HL-60 (cell line): Measurements from ENCODE around the gene TRIO.

Experiments used
- DNase-seq, 2 experiments: peaks; one replicate each; pipeline ENCODE4 v3.0.0-alpha.2; 2010 to 2020; ENCODE audit warnings: low read depth in 1 of 2, low spot score in 1 of 2
- H3K27ac ChIP-seq: fragments of 250-450 bp; sonication (Bioruptor Pico); replicated peaks from 2 replicates; pipeline ENCODE4 v1.5.1; 2020; ENCODE audit warnings: mild to moderate bottlenecking, moderate library complexity
- H3K27me3 ChIP-seq: fragments of 250-450 bp; sonication (Bioruptor Pico); 2 replicates; pipeline ENCODE4 v1.5.1; 2021; ENCODE audit warnings: mild to moderate bottlenecking, moderate library complexity; ENCODE audit not compliant: insufficient read depth, poor library complexity, severe bottlenecking
- H3K4me3 ChIP-seq: replicated peaks from 2 replicates; pipeline ENCODE4 v1.5.1; 2011; ENCODE audit warnings: mild to moderate bottlenecking, control low read depth, low read length; ENCODE audit not compliant: insufficient read depth
- CTCF ChIP-seq: IDR thresholded peaks from one replicate; pipeline ENCODE4 v1.5.1; 2011; ENCODE audit warnings: low read length, control low read depth, inconsistent platforms; ENCODE audit not compliant: insufficient read depth
- GABPA ChIP-seq: IDR thresholded peaks from 2 replicates; pipeline ENCODE4 v1.6.1; 2012; ENCODE audit warnings: low read depth
- POLR2AphosphoS5 ChIP-seq: IDR thresholded peaks from 2 replicates; pipeline ENCODE4 v1.6.1; 2012; ENCODE audit warnings: low read depth
- REST ChIP-seq: IDR thresholded peaks from 2 replicates; pipeline ENCODE4 v1.6.1; 2012; ENCODE audit warnings: low read depth; ENCODE audit not compliant: insufficient replicate concordance
- SPI1 ChIP-seq: IDR thresholded peaks from 2 replicates; pipeline ENCODE4 v1.6.1; 2012; ENCODE audit warnings: low read depth, mild to moderate bottlenecking, borderline replicate concordance

The TRIO gene

DNA sequence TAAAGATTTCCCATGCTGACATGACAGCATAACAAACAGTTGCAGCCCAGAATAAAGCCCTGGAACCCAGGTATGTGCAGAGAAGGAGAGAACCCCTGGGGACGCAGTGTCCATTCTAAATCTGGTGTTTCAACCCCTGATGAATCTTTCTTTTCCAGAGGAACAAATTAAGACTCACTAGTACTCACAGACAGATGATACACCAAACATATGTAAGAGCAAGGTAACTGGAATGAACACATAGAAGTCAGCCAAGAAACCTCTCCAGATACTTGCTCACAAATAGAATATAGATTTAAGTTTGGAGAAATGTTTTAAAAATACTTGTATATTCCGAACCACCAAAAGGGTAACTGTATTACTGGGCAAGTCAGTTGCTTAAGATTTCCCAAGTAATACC is 307.6 kb downstream of the TRIO start:
- Histone ChIP-seq H3K27me3 (no peaks in the 10 kb centered on the region), H3K27ac (no peak overlapping the region), H3K4me3 (no peak overlapping the region)
- TF ChIP-seq POLR2AphosphoS5 = no peak
- TF ChIP-seq CTCF = no peak
- TF ChIP-seq SPI1 = no peak
- no peak for TF ChIP-seq GABPA
- TF ChIP-seq REST = no peak
- DNase-seq = no peak

DNA sequence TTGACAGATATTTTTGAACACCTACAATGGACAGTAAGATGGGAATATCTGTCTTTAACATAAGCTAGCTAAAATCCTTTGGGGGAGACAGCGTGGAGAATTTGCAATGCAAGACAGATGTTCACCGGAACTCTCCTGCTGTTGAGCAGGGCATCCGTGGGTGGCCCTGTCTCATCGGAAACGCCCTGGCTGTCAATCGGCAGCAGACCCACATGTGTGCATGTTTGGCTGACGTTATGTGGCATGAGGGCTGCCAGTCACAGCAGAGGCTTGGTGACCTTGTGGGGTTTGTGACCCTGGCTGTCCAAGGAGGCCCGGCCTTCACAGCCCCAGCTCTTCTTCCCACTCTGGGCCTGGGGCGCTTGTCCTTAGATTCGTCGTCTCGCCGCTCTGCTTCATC is 308.7 kb downstream of the TRIO start:
- Histone ChIP-seq H3K4me3 (no peak overlapping the region), H3K27ac (no peak overlapping the region), H3K27me3 (no peaks in the 10 kb centered on the region)
- DNase-seq = no peak
- TF ChIP-seq GABPA = no peak
- no peak for TF ChIP-seq POLR2AphosphoS5
- TF ChIP-seq SPI1 = no peak
- TF ChIP-seq REST = no peak
- TF ChIP-seq CTCF = no peak

DNA sequence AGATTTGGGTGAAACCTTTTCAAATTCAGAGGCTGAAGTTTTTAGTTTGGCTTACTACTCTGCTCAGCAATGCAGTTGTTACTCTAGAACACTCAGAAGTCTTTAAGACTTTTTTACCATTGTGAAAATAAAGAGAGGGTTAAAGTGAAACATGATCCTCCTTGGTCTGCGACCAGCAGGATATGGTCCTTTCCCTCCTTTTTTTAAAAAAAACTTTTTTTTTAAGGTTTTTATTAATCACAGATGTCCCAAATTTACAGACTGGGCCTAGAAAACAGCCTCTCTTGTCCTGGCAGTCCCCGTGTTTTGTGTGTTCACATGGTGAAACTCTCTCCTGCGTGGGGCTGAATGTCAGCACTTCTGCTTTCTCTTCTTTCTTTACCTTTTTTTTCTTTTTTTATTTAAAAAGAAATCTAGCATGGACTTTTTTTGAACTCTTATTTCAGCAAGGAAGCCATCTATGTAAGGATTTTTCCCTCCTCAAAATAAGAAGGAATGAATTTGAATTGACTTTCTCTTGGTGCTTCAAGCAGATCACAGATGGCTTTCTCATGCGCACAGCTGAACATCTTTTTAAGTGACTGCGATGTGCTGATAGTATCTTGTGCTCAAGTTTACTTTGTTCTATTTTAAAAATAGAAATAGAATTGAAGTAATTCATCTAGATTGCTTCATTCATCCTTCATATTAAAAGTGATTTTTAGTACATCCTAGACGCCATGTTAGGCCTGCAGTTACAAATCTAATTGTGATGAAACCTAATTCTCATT is 309.7 kb downstream of the TRIO start:
- DNase-seq = no peak
- Histone ChIP-seq H3K27ac (no peak overlapping the region), H3K27me3 (no peaks in the 10 kb centered on the region), H3K4me3 (no peak overlapping the region)
- TF ChIP-seq SPI1 = peak; percentile 43
- no peak for TF ChIP-seq GABPA

- H3K4me3 ChIP-seq = no peak overlapping the region
- DNase-seq = no peak
- no peaks in the 10 kb centered on the region for H3K27me3 ChIP-seq
- H3K27ac ChIP-seq = no peak overlapping the region
- TF ChIP-seq REST = no peak
- no peak for TF ChIP-seq CTCF
- no peak for TF ChIP-seq POLR2AphosphoS5
- no peak for TF ChIP-seq GABPA
- TF ChIP-seq SPI1 = no peak
Observed at GRCh38 chr5:14453481-14453880, 310.3 kb downstream of the TRIO start.
